SK-N-SH treated with all-trans-retinoic acid at 6 μM for 48 hours (cell line): ENCODE data around the gene OSBPL2.

Source experiments
- ATAC-seq: fragments of 200-7000 bp; cut with Tn5 transposase; 3 replicates; pipeline ENCODE4 v1.9.1; 2020; ENCODE audit warnings: mild to moderate bottlenecking, moderate library complexity
- ARNTL ChIP-seq: fragments of 450-650 bp; formaldehyde crosslinking; IDR thresholded peaks from 2 replicates; pipeline ENCODE4 v1.5.0; 2020; ENCODE audit warnings: low read depth, mild to moderate bottlenecking, moderate library complexity, borderline replicate concordance
- BACH2 ChIP-seq: fragments of 250-450 bp; sonication (Bioruptor Pico); IDR thresholded peaks from 2 replicates; pipeline ENCODE4 v1.9.0; 2021; ENCODE audit warnings: mild to moderate bottlenecking, borderline replicate concordance
- CSDC2 ChIP-seq: fragments of 250-450 bp; sonication (Bioruptor Pico); IDR thresholded peaks from 2 replicates; pipeline ENCODE4 v1.5.0; 2020; ENCODE audit warnings: mild to moderate bottlenecking, moderate library complexity
- CSRNP3 ChIP-seq: fragments of 250-450 bp; sonication (Bioruptor Pico); IDR thresholded peaks from 2 replicates; pipeline ENCODE4 v1.5.1; 2021; ENCODE audit warnings: mild to moderate bottlenecking, moderate library complexity
- ESRRG ChIP-seq: fragments of 250-450 bp; sonication (Bioruptor Pico); IDR thresholded peaks from 2 replicates; pipeline ENCODE4 v1.6.1; 2021; ENCODE audit warnings: mild to moderate bottlenecking
- GLIS3 ChIP-seq: fragments of 250-450 bp; sonication (Bioruptor Pico); IDR thresholded peaks from 2 replicates; pipeline ENCODE4 v1.5.0; 2020; ENCODE audit warnings: mild to moderate bottlenecking, moderate library complexity
- ISL1 ChIP-seq: fragments of 250-450 bp; sonication (Bioruptor Pico); IDR thresholded peaks from 2 replicates; pipeline ENCODE4 v2.1.2; 2022; ENCODE audit warnings: mild to moderate bottlenecking, moderate library complexity
- PATZ1 ChIP-seq: fragments of 250-450 bp; sonication (Bioruptor Pico); IDR thresholded peaks from 2 replicates; pipeline ENCODE4 v1.8.0; 2020; ENCODE audit warnings: mild to moderate bottlenecking, moderate library complexity, borderline replicate concordance
- POU6F1 ChIP-seq: fragments of 250-450 bp; sonication (Bioruptor Pico); IDR thresholded peaks from 2 replicates; pipeline ENCODE4 v1.8.0; 2021; ENCODE audit warnings: low read depth, mild to moderate bottlenecking, moderate library complexity, borderline replicate concordance
- PPARA ChIP-seq: fragments of 250-450 bp; sonication (Bioruptor Pico); IDR thresholded peaks from 2 replicates; pipeline ENCODE4 v1.5.0; 2020; ENCODE audit warnings: mild to moderate bottlenecking, borderline replicate concordance
- RARB ChIP-seq: fragments of 250-450 bp; sonication (Bioruptor Pico); IDR thresholded peaks from 2 replicates; pipeline ENCODE4 v1.8.0; 2021; ENCODE audit warnings: mild to moderate bottlenecking, moderate library complexity
- SNAI2 ChIP-seq: fragments of 250-450 bp; sonication (Bioruptor Pico); IDR thresholded peaks from 2 replicates; pipeline ENCODE4 v1.5.0; 2020; ENCODE audit warnings: mild to moderate bottlenecking, moderate library complexity
- TCF4 ChIP-seq: fragments of 250-450 bp; sonication (Bioruptor Pico); IDR thresholded peaks from 2 replicates; pipeline ENCODE4 v1.8.0; 2021; ENCODE audit warnings: mild to moderate bottlenecking, moderate library complexity, borderline replicate concordance
- TOX ChIP-seq: fragments of 250-450 bp; sonication (Bioruptor Pico); IDR thresholded peaks from 2 replicates; pipeline ENCODE4 v1.8.0; 2021; ENCODE audit warnings: mild to moderate bottlenecking, moderate library complexity, borderline replicate concordance
- ZC3H10 ChIP-seq: fragments of 250-450 bp; sonication (Bioruptor Pico); IDR thresholded peaks from 2 replicates; pipeline ENCODE4 v1.5.1; 2021; ENCODE audit warnings: mild to moderate bottlenecking, moderate library complexity
- ZFP3 ChIP-seq: fragments of 250-450 bp; sonication (Bioruptor Pico); IDR thresholded peaks from 2 replicates; pipeline ENCODE4 v1.5.0; 2020; ENCODE audit warnings: mild to moderate bottlenecking, moderate library complexity
- ZFP30 ChIP-seq: fragments of 450-650 bp; formaldehyde crosslinking; IDR thresholded peaks from 2 replicates; pipeline ENCODE4 v1.5.0; 2022; ENCODE audit warnings: mild to moderate bottlenecking, moderate library complexity
- ZNF565 ChIP-seq: fragments of 450-650 bp; formaldehyde crosslinking; conservative IDR thresholded peaks from 2 replicates; pipeline ENCODE4 v1.5.0; 2020; ENCODE audit warnings: low read depth, mild to moderate bottlenecking, moderate library complexity
- ZNF8 ChIP-seq: fragments of 450-650 bp; formaldehyde crosslinking; IDR thresholded peaks from 2 replicates; pipeline ENCODE4 v1.5.0; 2020; ENCODE audit warnings: mild to moderate bottlenecking, moderate library complexity
- TF ChIP-seq, protein P1 (sequence below): fragments of 250-450 bp; sonication (Bioruptor Pico); IDR thresholded peaks from 2 replicates; pipeline ENCODE4 v1.5.0; 2020; ENCODE audit warnings: mild to moderate bottlenecking, moderate library complexity

The OSBPL2 gene

DNA sequence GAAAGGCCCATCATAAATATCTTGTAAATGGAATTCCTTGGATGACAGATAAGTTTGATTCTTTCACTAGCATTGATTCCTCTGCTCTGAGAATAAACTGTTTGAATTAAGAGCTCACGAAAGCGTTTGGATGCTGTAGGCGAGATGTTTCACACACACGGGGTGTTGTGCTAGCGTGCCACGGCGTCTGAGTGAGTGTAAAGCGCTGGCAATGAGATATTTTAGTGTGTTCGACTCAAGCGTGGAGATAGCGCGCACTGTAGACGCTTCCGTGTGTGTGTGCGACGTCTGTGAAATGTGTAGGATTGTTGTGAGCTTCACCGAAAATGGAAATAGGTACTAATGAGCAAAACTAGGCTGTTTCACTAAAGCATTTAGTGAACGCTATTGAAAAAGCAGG is 35.1 kb downstream of the OSBPL2 start:
- no peak for TF ChIP-seq BACH2 (CRISPR knock-in tag)
- no peak for TF ChIP-seq ZFP30 (CRISPR knock-in tag)
- TF ChIP-seq, all 23 proteins: peak for 0
- no peak for ATAC-seq

DNA sequence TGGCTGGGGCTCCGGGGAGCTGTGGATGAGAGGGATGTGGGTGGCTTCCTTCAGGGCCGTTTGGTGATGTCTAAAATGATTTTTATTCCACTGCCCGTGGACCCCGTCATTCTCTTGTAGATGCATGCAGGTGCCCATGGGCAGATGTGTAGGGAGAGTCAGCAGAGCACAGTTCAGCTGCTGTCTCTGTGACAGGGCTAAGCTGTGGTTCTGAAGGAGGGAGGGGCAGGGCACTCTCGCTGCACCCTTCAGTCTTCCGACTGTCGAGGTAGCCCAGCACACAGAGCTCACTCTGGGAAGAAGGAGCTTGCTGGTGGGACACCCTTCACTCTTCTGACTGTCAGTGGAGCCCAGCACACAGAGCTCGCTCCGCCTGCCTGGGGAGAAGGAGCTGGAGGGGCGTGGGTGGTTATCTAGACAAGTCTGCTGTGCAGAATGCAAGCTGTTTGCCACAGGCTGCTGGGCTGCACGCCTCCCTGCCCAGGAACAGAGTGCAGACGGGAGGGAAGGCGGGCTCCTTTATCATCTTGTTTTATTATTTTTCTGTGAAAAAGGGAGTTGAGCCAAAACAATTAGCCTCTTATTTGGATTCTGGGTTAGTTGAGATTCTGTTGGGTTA is 36.1 kb downstream of the OSBPL2 start:
- TF ChIP-seq PPARA (CRISPR knock-in tag) = no peak
- TF ChIP-seq BACH2 (CRISPR knock-in tag) = no peak
- no peak for TF ChIP-seq ZNF565 (CRISPR knock-in tag)
- TF ChIP-seq PATZ1 (CRISPR knock-in tag) = no peak
- TF ChIP-seq ESRRG = no peak
- TF ChIP-seq TCF4 (CRISPR knock-in tag) = no peak
- TF ChIP-seq ISL1 = no peak
- TF ChIP-seq POU6F1 (CRISPR knock-in tag) = no peak
- no peak for TF ChIP-seq TOX
- TF ChIP-seq ZNF8 (CRISPR knock-in tag) = no peak
- no peak for TF ChIP-seq GLIS3
- no peak for TF ChIP-seq ZC3H10 (CRISPR knock-in tag)
- TF ChIP-seq CSDC2 = no peak
- TF ChIP-seq SNAI2 (CRISPR knock-in tag) = no peak
- no peak for TF ChIP-seq ZFP3
- TF ChIP-seq, protein P1, sequence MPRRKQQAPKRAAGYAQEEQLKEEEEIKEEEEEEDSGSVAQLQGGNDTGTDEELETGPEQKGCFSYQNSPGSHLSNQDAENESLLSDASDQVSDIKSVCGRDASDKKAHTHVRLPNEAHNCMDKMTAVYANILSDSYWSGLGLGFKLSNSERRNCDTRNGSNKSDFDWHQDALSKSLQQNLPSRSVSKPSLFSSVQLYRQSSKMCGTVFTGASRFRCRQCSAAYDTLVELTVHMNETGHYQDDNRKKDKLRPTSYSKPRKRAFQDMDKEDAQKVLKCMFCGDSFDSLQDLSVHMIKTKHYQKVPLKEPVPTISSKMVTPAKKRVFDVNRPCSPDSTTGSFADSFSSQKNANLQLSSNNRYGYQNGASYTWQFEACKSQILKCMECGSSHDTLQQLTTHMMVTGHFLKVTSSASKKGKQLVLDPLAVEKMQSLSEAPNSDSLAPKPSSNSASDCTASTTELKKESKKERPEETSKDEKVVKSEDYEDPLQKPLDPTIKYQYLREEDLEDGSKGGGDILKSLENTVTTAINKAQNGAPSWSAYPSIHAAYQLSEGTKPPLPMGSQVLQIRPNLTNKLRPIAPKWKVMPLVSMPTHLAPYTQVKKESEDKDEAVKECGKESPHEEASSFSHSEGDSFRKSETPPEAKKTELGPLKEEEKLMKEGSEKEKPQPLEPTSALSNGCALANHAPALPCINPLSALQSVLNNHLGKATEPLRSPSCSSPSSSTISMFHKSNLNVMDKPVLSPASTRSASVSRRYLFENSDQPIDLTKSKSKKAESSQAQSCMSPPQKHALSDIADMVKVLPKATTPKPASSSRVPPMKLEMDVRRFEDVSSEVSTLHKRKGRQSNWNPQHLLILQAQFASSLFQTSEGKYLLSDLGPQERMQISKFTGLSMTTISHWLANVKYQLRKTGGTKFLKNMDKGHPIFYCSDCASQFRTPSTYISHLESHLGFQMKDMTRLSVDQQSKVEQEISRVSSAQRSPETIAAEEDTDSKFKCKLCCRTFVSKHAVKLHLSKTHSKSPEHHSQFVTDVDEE (CRISPR knock-in tag) = no peak
- TF ChIP-seq RARB = no peak
- no peak for ATAC-seq

DNA sequence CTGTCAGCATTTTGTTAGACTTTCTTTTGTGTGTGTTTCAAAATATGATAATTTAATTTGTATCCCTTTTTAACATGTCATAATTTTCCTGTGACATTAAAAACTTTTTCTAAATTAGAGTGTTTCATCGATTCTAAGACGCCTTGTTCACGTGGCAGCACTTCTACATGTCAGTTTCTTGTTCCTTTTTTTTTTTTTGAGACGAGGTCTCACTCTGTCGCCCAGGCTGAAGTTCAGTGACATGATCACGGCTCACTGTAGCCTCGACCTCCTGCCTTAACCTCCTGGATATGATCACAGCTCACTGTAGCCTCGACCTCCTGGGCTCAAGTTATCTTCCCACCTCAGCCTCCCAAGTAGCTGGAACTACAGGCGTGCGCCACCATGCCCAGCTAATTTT is 36.9 kb downstream of the OSBPL2 start:
- ATAC-seq = no peak
- TF ChIP-seq CSRNP3 (CRISPR knock-in tag) (no peak), SNAI2 (CRISPR knock-in tag) (no peak), BACH2 (CRISPR knock-in tag) (no peak), ZNF8 (CRISPR knock-in tag) (no peak), ZFP3 (no peak), ESRRG (no peak), TOX (no peak), TCF4 (CRISPR knock-in tag) (no peak), ISL1 (no peak), ZFP30 (CRISPR knock-in tag) (no peak), ARNTL (no peak), GLIS3 (no peak), ZNF565 (CRISPR knock-in tag) (no peak), PPARA (CRISPR knock-in tag) (no peak)
- TF ChIP-seq, all 23 proteins: peak for 0

GRCh38 chr20:62276439-62276838 is 38.1 kb downstream of the OSBPL2 start:
- TF ChIP-seq PPARA (CRISPR knock-in tag) = no peak
- no peak for ATAC-seq
